WTC11 (cell line): ENCODE results near the gene CPAMD8. TPM values are rescaled to one million over a fixed set of nuclear protein-coding genes. Genes with fewer than 3 reads are reported as not detected.

Experiments used
- ATAC-seq: fragments of 200-7000 bp; cut with Tn5 transposase; 2 replicates; pipeline ENCODE4 v1.10.0; 2021; ENCODE audit warnings: mild to moderate bottlenecking, moderate library complexity
- CTCF ChIA-PET: fragments of 300-600 bp; sonication (Branson Sonifier 250); formaldehyde crosslinking; loops from one replicate; lab custom pipeline; 2021; ENCODE audit warnings: antibody characterized with exemption; lab: Charles Lee
- POLR2A ChIA-PET: fragments of 350-600 bp; sonication (Branson Sonifier 250); formaldehyde crosslinking; loops from one replicate; lab custom pipeline; 2021; ENCODE audit warnings: antibody characterized with exemption; lab: Charles Lee
- DNase-seq: peaks from one replicate; pipeline ENCODE4 v3.0.0; 2021; ENCODE audit warnings: low spot score
- H3K27ac Mint-ChIP-seq: 2 replicates; pipeline ENCODE4 v1.8.0; 2021; ENCODE audit warnings: mixed read lengths
- H3K27me3 Mint-ChIP-seq: 2 replicates; pipeline ENCODE4 v1.8.0; 2021; ENCODE audit warnings: low read depth, mild to moderate bottlenecking, moderate library complexity, mixed read lengths
- H3K36me3 Mint-ChIP-seq: 2 replicates; pipeline ENCODE4 v1.8.0; 2021; ENCODE audit warnings: mixed read lengths
- H3K4me1 Mint-ChIP-seq: 2 replicates; pipeline ENCODE4 v1.8.0; 2022; ENCODE audit warnings: mixed read lengths
- H3K4me3 Mint-ChIP-seq: 2 replicates; pipeline ENCODE4 v1.8.0; 2021; ENCODE audit warnings: mild to moderate bottlenecking, moderate library complexity, mixed read lengths
- H3K9me3 Mint-ChIP-seq: 2 replicates; pipeline ENCODE4 v1.8.0; 2021; ENCODE audit warnings: mixed read lengths
- AFF4 ChIP-seq: sonication (generic); formaldehyde crosslinking; IDR thresholded peaks from 2 replicates; pipeline ENCODE4 v1.8.1; 2023; ENCODE audit warnings: mild to moderate bottlenecking, missing genetic modification reagents, borderline replicate concordance
- ATF2 ChIP-seq: sonication (generic); formaldehyde crosslinking; IDR thresholded peaks from 2 replicates; pipeline ENCODE4 v1.8.1; 2022; ENCODE audit warnings: low read depth, missing genetic modification reagents, borderline replicate concordance
- CREB1 ChIP-seq: sonication (generic); formaldehyde crosslinking; IDR thresholded peaks from 2 replicates; pipeline ENCODE4 v1.8.0; 2023; ENCODE audit warnings: mild to moderate bottlenecking, missing genetic modification reagents
- ETV6 ChIP-seq: sonication (generic); formaldehyde crosslinking; IDR thresholded peaks from 2 replicates; pipeline ENCODE4 v1.8.1; 2022; ENCODE audit warnings: mild to moderate bottlenecking, missing genetic modification reagents
- FOXK1 ChIP-seq: sonication (generic); formaldehyde crosslinking; IDR thresholded peaks from 2 replicates; pipeline ENCODE4 v1.8.0; 2022; ENCODE audit warnings: mild to moderate bottlenecking, moderate library complexity, missing genetic modification reagents
- GABPB1 ChIP-seq: sonication (generic); formaldehyde crosslinking; IDR thresholded peaks from 2 replicates; pipeline ENCODE4 v1.8.1; 2023; ENCODE audit warnings: mild to moderate bottlenecking, missing genetic modification reagents
- GRHL2 ChIP-seq: fragments of 250-450 bp; sonication (Bioruptor Pico); IDR thresholded peaks from 2 replicates; pipeline ENCODE4 v1.8.0; 2022; ENCODE audit warnings: mild to moderate bottlenecking, moderate library complexity; ENCODE audit not compliant: insufficient replicate concordance, severe bottlenecking
- MYBL2 ChIP-seq: sonication (generic); formaldehyde crosslinking; IDR thresholded peaks from 2 replicates; pipeline ENCODE4 v1.8.1; 2023; ENCODE audit warnings: mild to moderate bottlenecking, moderate library complexity, missing genetic modification reagents
- NFE2L1 ChIP-seq: sonication (generic); formaldehyde crosslinking; IDR thresholded peaks from 2 replicates; pipeline ENCODE4 v1.8.1; 2023; ENCODE audit warnings: missing genetic modification reagents
- NFYB ChIP-seq: sonication (generic); formaldehyde crosslinking; conservative IDR thresholded peaks from 2 replicates; pipeline ENCODE4 v1.8.0; 2022; ENCODE audit warnings: low read depth, missing genetic modification reagents
- NR3C1 ChIP-seq: sonication (generic); formaldehyde crosslinking; conservative IDR thresholded peaks from 2 replicates; pipeline ENCODE4 v1.8.1; 2023; ENCODE audit warnings: low read depth, mild to moderate bottlenecking, missing genetic modification reagents
- PRDM15 ChIP-seq: sonication (generic); formaldehyde crosslinking; IDR thresholded peaks from 2 replicates; pipeline ENCODE4 v1.8.0; 2022; ENCODE audit warnings: missing genetic modification reagents
- RELA ChIP-seq: sonication (generic); formaldehyde crosslinking; IDR thresholded peaks from 2 replicates; pipeline ENCODE4 v1.8.1; 2022; ENCODE audit warnings: missing genetic modification reagents, mild to moderate bottlenecking, borderline replicate concordance
- RORB ChIP-seq: fragments of 250-450 bp; sonication (Bioruptor Pico); IDR thresholded peaks from 2 replicates; pipeline ENCODE4 v1.9.0; 2021; ENCODE audit warnings: mild to moderate bottlenecking
- SMAD3 ChIP-seq: sonication (generic); formaldehyde crosslinking; IDR thresholded peaks from 2 replicates; pipeline ENCODE4 v1.8.0; 2022; ENCODE audit warnings: missing genetic modification reagents, mild to moderate bottlenecking, borderline replicate concordance
- SMAD4 ChIP-seq: sonication (generic); formaldehyde crosslinking; IDR thresholded peaks from 2 replicates; pipeline ENCODE4 v1.8.0; 2022; ENCODE audit warnings: mild to moderate bottlenecking, missing genetic modification reagents
- SOX15 ChIP-seq: fragments of 250-450 bp; sonication (Bioruptor Pico); IDR thresholded peaks from 2 replicates; pipeline ENCODE4 v1.9.0; 2021; ENCODE audit warnings: mild to moderate bottlenecking
- TP53 ChIP-seq: sonication (generic); formaldehyde crosslinking; IDR thresholded peaks from 2 replicates; pipeline ENCODE4 v1.8.1; 2023; ENCODE audit warnings: mild to moderate bottlenecking, missing genetic modification reagents
- ZNF138 ChIP-seq: sonication (generic); formaldehyde crosslinking; conservative IDR thresholded peaks from 2 replicates; pipeline ENCODE4 v1.8.1; 2022; ENCODE audit warnings: mild to moderate bottlenecking, moderate library complexity, missing genetic modification reagents
- ZNF232 ChIP-seq: sonication (generic); formaldehyde crosslinking; IDR thresholded peaks from 2 replicates; pipeline ENCODE4 v1.8.0; 2022; ENCODE audit warnings: mild to moderate bottlenecking, missing genetic modification reagents
- total RNA-seq: library from RNA; stranded (reverse); gene quantifications from 3 replicates; pipeline ENCODE4 v1.2.3, GENCODE V29; 2021

The CPAMD8 gene
- total RNA-seq, 1 experiment from 2014 or later, result 6.9 TPM

GRCh38 chr19:17022738-17023137 is 3.9 kb downstream of the CPAMD8 start (continued):
- no peak for TF ChIP-seq GRHL2 (CRISPR knock-in tag)
- no peak for TF ChIP-seq FOXK1 (CRISPR knock-in tag)
- no peak for TF ChIP-seq RORB
- TF ChIP-seq NFE2L1 (CRISPR knock-in tag), result no peak
- TF ChIP-seq NR3C1 (CRISPR knock-in tag), result no peak

- no peak overlapping the region for H3K4me3 Mint-ChIP-seq
- H3K9me3 Mint-ChIP-seq, result peaks cover 36% of the 10 kb centered on the region
- ChIA-PET CTCF (no interaction called here), POLR2A (no interaction called here)
- H3K36me3 Mint-ChIP-seq, result peaks cover 27% of the 10 kb centered on the region
- TF ChIP-seq TP53 (CRISPR knock-in tag) (no peak), PRDM15 (CRISPR knock-in tag) (no peak), CREB1 (CRISPR knock-in tag) (no peak), ZNF138 (CRISPR knock-in tag) (no peak), FOXK1 (CRISPR knock-in tag) (no peak), ZNF232 (CRISPR knock-in tag) (no peak), SMAD4 (no peak), MYBL2 (CRISPR knock-in tag) (no peak), AFF4 (CRISPR knock-in tag) (no peak), NFE2L1 (CRISPR knock-in tag) (no peak), GABPB1 (no peak), SMAD3 (CRISPR knock-in tag) (no peak), RELA (CRISPR knock-in tag) (no peak), ETV6 (CRISPR knock-in tag) (no peak)
- ATAC-seq, result no peak
- peaks cover 8% of the 10 kb centered on the region for H3K4me1 Mint-ChIP-seq
- DNase-seq, result no peak
- H3K27me3 Mint-ChIP-seq, result peaks cover 32% of the 10 kb centered on the region
- H3K27ac Mint-ChIP-seq, result no peak overlapping the region
These were observed 4.6 kb downstream of the CPAMD8 start for GRCh38 chr19:17021793-17022590.

GRCh38 chr19:17021328-17021727 is 5.3 kb downstream of the CPAMD8 start:
- H3K27me3 Mint-ChIP-seq, result peaks cover 32% of the 10 kb centered on the region
- peaks cover 8% of the 10 kb centered on the region for H3K4me1 Mint-ChIP-seq
- no peak overlapping the region for H3K27ac Mint-ChIP-seq
- CTCF ChIA-PET, result no interaction called here
- H3K9me3 Mint-ChIP-seq, result peaks cover 42% of the 10 kb centered on the region
- POLR2A ChIA-PET, result no interaction called here
- no peak for ATAC-seq
- no peak for DNase-seq
- H3K4me3 Mint-ChIP-seq, result no peak overlapping the region
- peaks cover 27% of the 10 kb centered on the region for H3K36me3 Mint-ChIP-seq
- TF ChIP-seq NFYB (CRISPR knock-in tag), result no peak
- no peak for TF ChIP-seq AFF4 (CRISPR knock-in tag)
- TF ChIP-seq ATF2 (CRISPR knock-in tag), result no peak
- TF ChIP-seq SOX15 (CRISPR knock-in tag), result no peak
- TF ChIP-seq NR3C1 (CRISPR knock-in tag), result no peak
- no peak for TF ChIP-seq RELA (CRISPR knock-in tag)
